ENCODE data around the gene IGSF9. TPM values are rescaled to one million over a fixed set of nuclear protein-coding genes. Genes with fewer than 3 reads are reported as not detected.

Gene IGSF9
- total and polyA plus RNA-seq, 2 experiments from 2014 or later = 10.3 to 27.6 TPM

GRCh38 chr1:159940006-159940620 is 5.3 kb downstream of the IGSF9 start (continued):
- TF ChIP-seq CREB1 (CRISPR knock-in tag; IDR thresholded peaks at IDR 0.05; ENCODE audit: low read depth) (no peak), CTCF (conservative IDR thresholded peaks at IDR 0.05; ENCODE audit: low read depth in 2 of 2) (no peak), ZNF331 (CRISPR knock-in tag; IDR thresholded peaks at IDR 0.05; ENCODE audit: low read depth) (no peak)

GRCh38 chr1:159939678-159940002 is 5.8 kb downstream of the IGSF9 start:
- Mint-ChIP-seq H3K9me3 (no peaks in the 10 kb centered on the region), H3K27ac (no peak overlapping the region), H3K4me3 (no peak overlapping the region), H3K36me3 (ENCODE audit: low read depth) (peaks cover 37% of the 10 kb centered on the region), H3K27me3 (ENCODE audit: insufficient read depth, low read depth, poor library complexity) (peaks cover 21% of the 10 kb centered on the region), H3K4me1 (peaks cover 49% of the 10 kb centered on the region)
- no peaks in the 10 kb centered on the region for H3F3A ChIP-seq (replicated peaks; ENCODE audit: low read depth)
- no peak overlapping the region for H3K27ac ChIP-seq (ENCODE audit: low read depth)
- no peak overlapping the region for H3K4me2 ChIP-seq
- no peaks in the 10 kb centered on the region for H3K27me3 ChIP-seq (ENCODE audit: insufficient read depth)
- peaks cover 28% of the 10 kb centered on the region for H3K4me1 ChIP-seq (ENCODE audit: insufficient read depth)
- H3K36me3 ChIP-seq (ENCODE audit: insufficient read depth) = 0 out of 2 replicates have a peak, but pooled peaks cover 7% of the 10 kb centered on the region
- no peaks in the 10 kb centered on the region for H3K9me2 ChIP-seq (ENCODE audit: insufficient read depth)
- H3K4me3 ChIP-seq = no peak overlapping the region
- no peak overlapping the region for H2AFZ ChIP-seq
- H4K20me1 ChIP-seq (replicated peaks; ENCODE audit: insufficient read depth) = peaks cover 4% of the 10 kb centered on the region; the same call in 1 of the 2 replicates
- no peak for ATAC-seq
- H3K79me2 ChIP-seq (replicated peaks; ENCODE audit: insufficient read depth) = peaks cover 13% of the 10 kb centered on the region; the same call in 1 of the 2 replicates
- DNase-seq (ENCODE audit: low spot score) = no peak
- TF ChIP-seq ZNF462 (CRISPR knock-in tag; IDR thresholded peaks at IDR 0.05) (no peak), EZH2 (IDR thresholded peaks at IDR 0.05; ENCODE audit: low read depth, unreplicated experiment) (no peak), JUNB (IDR thresholded peaks at IDR 0.05; ENCODE audit: unreplicated experiment) (no peak), CTCF (conservative IDR thresholded peaks at IDR 0.05; ENCODE audit: low read depth in 2 of 2) (no peak), STAT1 (IDR thresholded peaks at IDR 0.05; ENCODE audit: unreplicated experiment) (no peak), EZH2phosphoT487 (IDR thresholded peaks at IDR 0.05; ENCODE audit: unreplicated experiment) (no peak), ZNF114 (CRISPR knock-in tag; IDR thresholded peaks at IDR 0.05) (no peak), NANOG (IDR thresholded peaks at IDR 0.05; ENCODE audit: borderline replicate concordance) (no peak), ZNF331 (CRISPR knock-in tag; IDR thresholded peaks at IDR 0.05; ENCODE audit: low read depth) (no peak), CREB1 (CRISPR knock-in tag; IDR thresholded peaks at IDR 0.05; ENCODE audit: low read depth) (no peak)
- TF ChIP-seq, protein P1, sequence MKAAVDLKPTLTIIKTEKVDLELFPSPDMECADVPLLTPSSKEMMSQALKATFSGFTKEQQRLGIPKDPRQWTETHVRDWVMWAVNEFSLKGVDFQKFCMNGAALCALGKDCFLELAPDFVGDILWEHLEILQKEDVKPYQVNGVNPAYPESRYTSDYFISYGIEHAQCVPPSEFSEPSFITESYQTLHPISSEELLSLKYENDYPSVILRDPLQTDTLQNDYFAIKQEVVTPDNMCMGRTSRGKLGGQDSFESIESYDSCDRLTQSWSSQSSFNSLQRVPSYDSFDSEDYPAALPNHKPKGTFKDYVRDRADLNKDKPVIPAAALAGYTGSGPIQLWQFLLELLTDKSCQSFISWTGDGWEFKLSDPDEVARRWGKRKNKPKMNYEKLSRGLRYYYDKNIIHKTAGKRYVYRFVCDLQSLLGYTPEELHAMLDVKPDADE (IDR thresholded peaks at IDR 0.05) = no peak
